Measurements from ENCODE around the gene KIAA0753. TPM values are rescaled to one million over a fixed set of nuclear protein-coding genes. Genes with fewer than 3 reads are reported as not detected.

KIAA0753 gene
- total RNA-seq, 1 donor from 2014 or later, result 24.7 TPM

DNA sequence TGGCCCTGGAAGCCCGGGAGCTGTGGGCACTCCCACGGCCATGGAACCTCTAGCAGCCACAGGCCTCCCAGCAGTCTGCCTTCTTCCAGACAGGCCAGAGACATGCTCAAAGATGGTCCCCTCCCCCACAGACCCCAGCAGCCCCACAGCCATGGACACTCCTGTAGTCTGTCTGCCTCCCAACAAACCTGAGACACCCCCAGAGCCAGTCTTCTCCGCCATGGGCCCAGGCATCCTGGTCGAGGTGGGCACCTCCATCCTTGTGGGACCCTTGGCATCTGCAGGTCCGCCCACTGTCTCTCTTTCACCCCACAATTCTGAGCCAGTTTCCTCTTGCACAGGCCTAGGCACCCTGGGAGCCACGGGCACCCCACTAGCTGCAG lies 3.1 kb downstream of the KIAA0753 start:
- Mint-ChIP-seq H3K27me3 (no peaks in the 10 kb centered on the region), H3K27ac (no peak overlapping the region), H3K4me1 (peaks cover 36% of the 10 kb centered on the region), H3K9me3 (peaks cover 2% of the 10 kb centered on the region), H3K36me3 (ENCODE audit: low read depth) (peaks cover 38% of the 10 kb centered on the region), H3K4me3 (no peak overlapping the region)
- TF ChIP-seq, protein P1, sequence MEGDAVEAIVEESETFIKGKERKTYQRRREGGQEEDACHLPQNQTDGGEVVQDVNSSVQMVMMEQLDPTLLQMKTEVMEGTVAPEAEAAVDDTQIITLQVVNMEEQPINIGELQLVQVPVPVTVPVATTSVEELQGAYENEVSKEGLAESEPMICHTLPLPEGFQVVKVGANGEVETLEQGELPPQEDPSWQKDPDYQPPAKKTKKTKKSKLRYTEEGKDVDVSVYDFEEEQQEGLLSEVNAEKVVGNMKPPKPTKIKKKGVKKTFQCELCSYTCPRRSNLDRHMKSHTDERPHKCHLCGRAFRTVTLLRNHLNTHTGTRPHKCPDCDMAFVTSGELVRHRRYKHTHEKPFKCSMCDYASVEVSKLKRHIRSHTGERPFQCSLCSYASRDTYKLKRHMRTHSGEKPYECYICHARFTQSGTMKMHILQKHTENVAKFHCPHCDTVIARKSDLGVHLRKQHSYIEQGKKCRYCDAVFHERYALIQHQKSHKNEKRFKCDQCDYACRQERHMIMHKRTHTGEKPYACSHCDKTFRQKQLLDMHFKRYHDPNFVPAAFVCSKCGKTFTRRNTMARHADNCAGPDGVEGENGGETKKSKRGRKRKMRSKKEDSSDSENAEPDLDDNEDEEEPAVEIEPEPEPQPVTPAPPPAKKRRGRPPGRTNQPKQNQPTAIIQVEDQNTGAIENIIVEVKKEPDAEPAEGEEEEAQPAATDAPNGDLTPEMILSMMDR (IDR thresholded peaks at IDR 0.05), result no peak
- DNase-seq (no peak), ATAC-seq (ENCODE audit: low read depth) (no peak)
- POLR2A ChIA-PET, result no interaction called here
- CTCF ChIA-PET, result no interaction called here
- intact Hi-C loops (cut with micrococcal nuclease), result no loop called here

GRCh38 chr17:6636616-6637457 lies 3.7 kb downstream of the KIAA0753 start:
- intact Hi-C loops (cut with micrococcal nuclease), result no loop called here
- H3K9me3 Mint-ChIP-seq, result peaks cover 2% of the 10 kb centered on the region
- TF ChIP-seq, protein P1 (IDR thresholded peaks at IDR 0.05), result no peak
- ATAC-seq (ENCODE audit: low read depth) (no peak), DNase-seq (no peak)
- no peak overlapping the region for H3K27ac Mint-ChIP-seq
- no peak overlapping the region for H3K4me3 Mint-ChIP-seq
- ChIA-PET POLR2A (no interaction called here), CTCF (no interaction called here)
- H3K4me1 Mint-ChIP-seq, result peaks cover 31% of the 10 kb centered on the region
- no peaks in the 10 kb centered on the region for H3K27me3 Mint-ChIP-seq
- peaks cover 39% of the 10 kb centered on the region for H3K36me3 Mint-ChIP-seq (ENCODE audit: low read depth)

GRCh38 chr17:6636105-6636504 lies 4.4 kb downstream of the KIAA0753 start:
- no peak overlapping the region for H3K27ac Mint-ChIP-seq
- CTCF ChIA-PET, result interaction anchor here (0.6 to 0.9 kb wide), 2 partner anchors 141 to 163 kb away, joined by 3 read pairs; no protein-coding TSS in a partner anchor
- TF ChIP-seq, protein P1 (IDR thresholded peaks at IDR 0.05), result no peak
- peaks cover 25% of the 10 kb centered on the region for H3K4me1 Mint-ChIP-seq
- DNase-seq (no peak), ATAC-seq (ENCODE audit: low read depth) (no peak)
- intact Hi-C loops (cut with micrococcal nuclease), result no loop called here
- no peaks in the 10 kb centered on the region for H3K27me3 Mint-ChIP-seq
- H3K9me3 Mint-ChIP-seq, result peaks cover 2% of the 10 kb centered on the region
- no peak overlapping the region for H3K4me3 Mint-ChIP-seq
- POLR2A ChIA-PET, result no interaction called here
- H3K36me3 Mint-ChIP-seq (ENCODE audit: low read depth), result peaks cover 39% of the 10 kb centered on the region

DNA sequence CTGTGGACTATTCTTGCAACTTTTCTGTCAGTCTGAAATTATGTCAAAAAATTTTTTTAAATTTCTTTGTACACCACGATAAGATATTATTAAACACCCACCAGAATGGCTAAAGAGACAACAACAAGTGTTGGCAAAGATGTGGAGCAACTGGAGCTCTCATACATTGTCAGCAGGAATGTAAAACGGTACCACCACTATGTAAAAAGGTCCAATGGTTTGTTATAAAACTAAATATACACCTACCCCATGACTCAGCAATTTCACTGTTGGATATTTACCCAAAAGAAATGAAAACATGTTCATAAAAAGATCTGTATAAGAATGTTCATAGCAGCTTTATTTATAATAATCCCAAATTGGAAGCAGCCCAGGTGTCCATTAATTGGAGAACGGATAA lies 7.2 kb downstream of the KIAA0753 start:
- no peak for ATAC-seq (ENCODE audit: low read depth)
- Mint-ChIP-seq H3K9me3 (peaks cover 2% of the 10 kb centered on the region), H3K36me3 (ENCODE audit: low read depth) (peaks cover 52% of the 10 kb centered on the region), H3K4me1 (peaks cover 5% of the 10 kb centered on the region), H3K27me3 (no peaks in the 10 kb centered on the region), H3K27ac (no peak overlapping the region), H3K4me3 (no peak overlapping the region)
- intact Hi-C loops (cut with micrococcal nuclease), result no loop called here
- TF ChIP-seq, protein P1 (IDR thresholded peaks at IDR 0.05), result no peak
- POLR2A ChIA-PET, result no interaction called here
- CTCF ChIA-PET, result no interaction called here
- no peak for DNase-seq

- DNase-seq (no peak), ATAC-seq (ENCODE audit: low read depth) (no peak)
- Mint-ChIP-seq H3K9me3 (peaks cover 2% of the 10 kb centered on the region), H3K36me3 (ENCODE audit: low read depth) (peaks cover 59% of the 10 kb centered on the region), H3K4me3 (no peak overlapping the region), H3K27me3 (no peaks in the 10 kb centered on the region), H3K4me1 (no peaks in the 10 kb centered on the region), H3K27ac (no peak overlapping the region)
- intact Hi-C loops (cut with micrococcal nuclease), result no loop called here
- CTCF ChIA-PET, result no interaction called here
- POLR2A ChIA-PET, result no interaction called here
- TF ChIP-seq, protein P1 (IDR thresholded peaks at IDR 0.05), result no peak
Measured at GRCh38 chr17:6632530-6632929, 8.0 kb downstream of the KIAA0753 start.

Data from activated B cell treated with CpG ODN at 0.5 μM for 24 hours (primary cell).